ENCODE data around the gene ITGA3.

Gene ITGA3

GRCh38 chr17:50055426-50056216 is at the start of gene ITGA3:
Gene ITGA3 (plus strand): TSS chr17:50056110. CDS start chr17:50056440, 330 bp downstream.
- DNase-seq, result peak in 36 of 51 donors; percentile 11 to 87 (median 65)

DNA sequence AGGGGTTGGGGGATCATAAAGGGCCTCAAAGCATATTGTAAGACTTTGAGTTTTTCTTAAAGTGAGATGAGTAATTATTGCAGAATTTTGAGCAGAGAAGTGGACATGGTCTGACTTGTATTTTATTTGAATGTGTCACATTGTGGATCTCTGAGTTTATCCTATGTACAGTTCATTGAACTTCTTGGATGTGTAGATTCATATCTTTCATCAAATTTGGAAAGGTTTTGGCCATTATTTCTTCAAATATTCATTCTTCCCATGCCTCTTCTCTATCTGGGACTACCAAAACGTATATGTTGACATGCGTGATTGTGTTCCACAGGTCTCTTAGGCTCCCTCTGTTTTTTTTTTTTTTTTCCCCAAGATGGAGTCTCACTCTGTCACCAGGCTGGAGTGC is 46.6 kb upstream of the ITGA3 start:
- DNase-seq, result no peak

- DNase-seq, result no peak
Observed at GRCh38 chr17:50013079-50013478, 42.8 kb upstream of the ITGA3 start.

- no peak for DNase-seq
Observed at GRCh38 chr17:50014471-50015088, 41.3 kb upstream of the ITGA3 start.

DNA sequence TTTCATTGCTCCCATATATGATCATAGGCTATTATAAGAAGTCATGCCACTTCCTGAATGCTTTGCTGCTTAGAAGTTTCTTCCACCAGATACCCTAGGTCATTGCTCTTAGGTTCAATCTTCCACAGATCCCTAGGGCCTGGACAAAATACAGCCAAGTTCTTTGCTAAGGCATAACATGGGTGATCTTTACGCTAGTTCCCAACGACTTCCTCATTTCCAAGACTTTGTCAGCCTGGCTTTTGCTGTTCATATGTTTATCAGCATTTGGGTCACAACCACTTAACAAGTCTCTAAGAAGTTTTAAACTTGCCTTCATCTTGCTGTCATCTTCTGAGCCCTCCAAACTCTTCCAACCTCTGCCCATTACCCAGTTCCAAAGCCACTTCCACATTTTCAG is 40.8 kb upstream of the ITGA3 start:
- no peak for DNase-seq

DNA sequence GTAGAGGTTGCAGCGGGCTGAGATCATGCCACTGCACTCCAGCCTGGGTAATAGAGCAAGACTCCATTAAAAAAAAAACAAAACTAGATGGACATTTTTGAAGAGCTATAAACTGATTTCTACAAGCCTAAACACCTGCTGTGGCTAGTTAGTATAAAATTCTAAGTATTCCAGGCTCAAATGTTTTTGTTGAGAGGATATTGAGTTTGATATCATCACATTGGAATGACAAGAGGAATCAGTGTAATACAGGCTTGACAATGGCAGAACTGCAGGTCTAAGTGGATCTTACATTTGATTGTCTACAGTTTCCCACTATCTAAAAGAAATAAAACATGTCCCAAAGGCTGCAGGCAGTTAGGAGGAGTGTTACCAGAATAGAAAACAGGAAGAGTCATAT is 37.0 kb upstream of the ITGA3 start:
- no peak for DNase-seq

DNA sequence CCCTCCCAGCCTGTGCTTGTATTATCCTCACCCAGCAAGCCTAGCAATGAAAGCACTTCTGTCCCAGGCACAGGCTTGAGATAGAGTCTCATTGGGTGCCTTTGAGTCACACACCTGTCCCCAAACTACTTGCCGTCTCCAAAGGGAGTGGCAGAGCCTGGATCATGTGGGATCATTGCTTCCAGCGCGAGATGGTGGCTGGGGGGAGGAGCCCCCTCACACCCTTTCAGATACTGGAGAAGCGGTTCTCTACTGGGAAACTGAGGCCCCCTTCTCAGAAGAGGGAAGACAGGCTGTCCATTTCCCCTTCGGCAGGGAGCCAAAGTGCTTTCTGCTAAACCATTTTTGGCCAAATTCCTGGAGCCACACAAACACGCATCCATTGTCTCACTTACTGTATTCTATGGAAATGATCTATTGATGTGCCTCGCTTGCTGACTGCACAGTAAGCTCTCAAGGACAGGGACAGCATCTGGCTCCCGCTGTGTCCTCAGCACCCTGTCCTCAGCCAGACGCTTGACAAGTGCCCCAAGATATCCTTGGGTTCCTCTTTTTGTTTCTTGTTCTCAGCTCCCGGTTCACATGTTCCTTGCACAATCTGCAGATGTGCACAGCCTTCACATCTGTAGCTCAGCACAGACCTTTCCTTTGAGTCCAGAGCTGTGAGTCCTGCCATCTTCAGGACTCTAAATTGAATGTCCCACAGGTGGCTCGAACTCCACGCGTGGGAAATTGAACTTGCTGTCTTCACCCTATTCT is 34.9 kb upstream of the ITGA3 start:
- DNase-seq, result no peak

DNA sequence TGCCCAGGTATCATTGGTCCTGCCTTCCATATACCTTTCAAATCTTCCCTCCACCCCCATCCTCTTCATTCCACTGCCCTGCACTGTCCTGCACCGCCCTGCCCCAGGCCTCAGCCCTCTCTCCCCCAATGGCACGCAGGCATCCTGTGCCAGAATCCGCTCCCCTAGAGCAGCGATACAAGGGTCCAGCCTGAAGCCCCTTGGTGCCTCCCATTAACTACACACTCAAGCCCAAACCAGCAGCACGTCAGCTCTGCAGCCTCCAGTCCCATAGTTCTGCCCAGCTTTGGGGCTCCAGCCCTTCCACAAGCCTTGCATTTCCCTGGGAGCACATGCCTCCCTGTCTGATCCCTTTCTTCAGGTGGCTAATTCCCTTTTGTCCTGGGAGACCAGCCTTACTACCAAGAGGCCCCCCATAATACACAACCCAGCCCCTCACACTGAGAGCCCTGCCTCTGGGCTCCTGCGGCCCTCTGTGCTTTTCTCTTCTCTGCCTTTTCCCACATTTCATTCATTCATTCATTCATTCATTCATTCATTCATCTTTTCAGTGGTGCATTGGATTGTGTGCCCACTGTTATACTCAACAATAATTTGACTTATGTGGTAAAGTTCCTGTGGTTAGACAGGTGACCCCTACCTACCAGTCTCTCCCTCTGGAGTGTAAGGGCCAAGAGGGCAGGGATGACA is 34.1 kb upstream of the ITGA3 start:
- no peak for DNase-seq

GRCh38 chr17:50022463-50023130 is 33.3 kb upstream of the ITGA3 start:
- no peak for DNase-seq

DNA sequence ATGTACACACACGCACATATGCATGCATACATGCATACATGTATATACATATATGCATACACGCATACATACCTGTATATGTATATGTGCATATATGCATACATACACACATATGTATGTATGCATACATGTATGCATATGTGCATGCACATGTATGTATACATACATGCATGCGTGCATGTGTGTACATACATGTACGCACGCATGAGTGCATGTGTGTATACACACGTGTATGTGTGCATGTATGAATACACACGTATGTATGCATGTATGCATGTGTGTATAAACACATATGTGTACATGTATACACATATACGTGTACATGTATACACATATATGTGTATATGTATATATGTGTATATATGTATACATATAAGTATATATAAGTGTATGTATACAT is 32.4 kb upstream of the ITGA3 start:
- DNase-seq, result no peak

- DNase-seq, result no peak
Observed at GRCh38 chr17:50024808-50025207, 31.1 kb upstream of the ITGA3 start.

DNA sequence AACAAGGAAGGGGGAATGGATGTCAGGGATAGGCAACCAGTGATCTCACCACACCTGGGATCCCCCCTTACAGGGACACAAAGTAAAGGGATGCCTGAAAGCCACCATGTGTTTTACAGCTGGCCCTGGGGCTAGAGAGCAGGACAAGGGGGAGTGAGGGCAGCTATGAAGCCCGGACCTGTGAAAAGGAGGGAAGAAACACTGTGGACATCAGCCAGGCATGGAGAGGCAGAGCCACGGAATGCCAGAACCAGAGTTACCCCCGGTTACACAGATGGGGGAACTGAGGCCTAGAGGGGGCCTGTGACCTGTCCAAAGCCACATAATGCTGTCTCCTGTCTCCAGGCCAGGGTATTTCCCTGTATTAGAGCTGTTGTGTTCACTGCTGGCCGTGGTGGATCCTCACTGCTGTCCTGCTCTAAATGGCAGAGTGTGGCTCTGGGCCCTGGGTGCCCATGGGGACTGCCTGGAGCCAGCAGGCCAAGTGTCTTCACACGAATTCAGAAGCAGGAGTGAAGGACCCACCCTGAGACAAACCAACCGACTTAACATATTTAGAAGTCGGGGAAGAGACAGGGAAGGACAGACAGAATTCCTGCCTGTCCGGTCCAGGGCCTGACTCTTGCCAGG is 29.7 kb upstream of the ITGA3 start:
- DNase-seq, result no peak

DNA sequence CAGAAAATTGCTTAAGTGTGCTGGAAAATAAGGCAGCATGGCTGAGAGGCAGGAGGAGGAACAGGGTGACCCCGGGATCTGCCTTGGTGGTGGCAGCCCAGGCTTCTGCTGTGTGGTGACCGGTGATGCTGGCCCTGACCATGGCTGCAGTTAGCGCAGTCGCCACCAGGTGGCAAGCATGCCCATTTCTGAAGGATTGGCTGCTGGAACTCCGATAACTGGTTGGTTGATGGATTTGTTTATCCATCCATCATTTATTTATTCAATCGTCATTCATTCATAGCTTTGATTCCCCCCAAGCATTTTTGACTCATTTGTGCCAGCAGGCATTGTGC is 29.1 kb upstream of the ITGA3 start:
- peak in 49 of 51 donors; percentile 12 to 84 (median 64) for DNase-seq

- DNase-seq, result peak in 1 of 51 donors; percentile 9
Observed at GRCh38 chr17:50027172-50027880, 28.6 kb upstream of the ITGA3 start.

DNA sequence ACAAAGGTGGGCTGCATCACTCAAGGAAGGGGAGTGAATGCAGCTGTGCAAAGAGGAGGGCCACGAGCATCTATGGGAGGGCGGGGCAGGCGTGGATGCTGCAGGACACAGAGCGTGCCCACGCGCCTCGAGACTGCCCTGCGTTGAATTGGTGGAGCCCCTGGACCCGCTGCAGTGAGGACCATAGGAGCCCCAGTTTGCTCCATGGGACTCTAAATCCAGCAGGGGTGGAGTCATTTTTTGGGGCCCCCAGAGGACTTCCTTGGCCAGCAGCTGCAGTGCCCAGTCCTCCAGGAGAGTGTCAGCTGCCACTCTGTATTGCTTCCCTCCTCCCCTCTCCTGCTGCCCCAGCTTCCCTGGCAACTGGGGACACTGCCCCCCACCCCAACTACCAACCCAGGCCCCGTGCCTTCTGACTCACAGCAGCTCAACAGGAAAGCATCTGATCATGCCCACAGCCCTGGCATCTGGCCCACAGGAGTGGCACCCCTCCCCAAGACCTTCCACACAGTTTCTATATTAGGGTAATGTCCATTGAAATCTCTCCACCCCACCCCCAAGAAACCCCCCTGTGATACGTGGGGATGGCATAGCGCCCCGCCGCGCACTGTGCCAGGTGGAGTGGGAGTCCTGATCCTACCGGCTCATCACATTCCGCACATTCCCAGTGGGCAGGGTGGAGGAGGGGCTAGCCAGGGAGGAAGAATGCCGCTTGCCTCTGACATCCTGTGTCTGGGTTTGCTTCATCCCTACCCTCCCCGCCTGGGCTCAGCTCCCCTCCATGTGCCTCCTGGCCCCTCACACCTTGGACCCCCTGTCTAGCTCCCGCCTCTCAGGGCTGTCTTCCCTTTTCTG is 27.8 kb upstream of the ITGA3 start:
- DNase-seq, result no peak

DNA sequence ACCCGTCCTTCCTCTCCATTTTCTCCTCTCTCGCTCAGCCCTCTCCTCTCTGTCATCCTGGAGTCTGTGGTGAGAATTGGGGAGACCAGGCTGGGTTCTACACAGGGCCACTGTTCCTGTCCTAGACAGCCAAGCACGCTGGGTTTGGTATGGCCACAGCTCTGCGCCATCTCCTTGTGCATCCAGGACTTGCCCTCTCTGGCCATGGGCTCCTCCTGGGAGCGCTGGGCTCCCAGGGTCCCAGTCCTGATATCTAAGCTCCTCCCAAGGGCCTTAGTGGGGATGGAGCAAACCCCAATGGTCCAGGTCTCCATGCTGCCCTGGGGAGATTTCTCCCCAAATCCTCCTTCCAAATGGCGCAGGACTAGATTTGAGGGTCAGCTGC is 27.2 kb upstream of the ITGA3 start:
- no peak for DNase-seq

- no peak for DNase-seq
Observed at GRCh38 chr17:50029185-50029584, 26.7 kb upstream of the ITGA3 start.

DNA sequence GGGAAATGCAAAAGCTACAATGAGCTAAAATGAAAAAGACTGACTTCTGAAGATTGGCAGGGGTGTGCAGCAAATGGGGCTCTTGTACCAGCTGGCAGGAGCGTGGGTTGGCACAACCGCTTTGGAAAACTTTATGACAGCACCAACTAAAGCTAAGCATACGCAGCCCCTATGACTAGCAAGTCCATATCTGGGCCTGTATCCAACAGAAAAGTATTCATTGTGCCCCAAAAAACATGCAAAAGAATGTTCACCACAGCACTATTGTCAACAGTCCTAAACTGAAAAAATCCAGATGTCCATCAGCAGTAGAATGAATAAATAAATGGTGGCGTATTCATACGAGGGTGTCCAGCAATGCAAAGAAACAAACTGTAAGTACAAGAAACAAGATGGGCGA is 22.6 kb upstream of the ITGA3 start:
- no peak for DNase-seq
